K562 (cell line): ENCODE data around the gene CMTM4. TPM values are rescaled to one million over a fixed set of nuclear protein-coding genes. Genes with fewer than 3 reads are reported as not detected.

ENCODE experiments used
- JUN ChIP-seq, 2 experiments: sonication (generic) in 1 of 2; formaldehyde crosslinking in 1 of 2; IDR thresholded peaks; 2 replicates each; pipeline versions ENCODE4 v1.6.1 to v1.8.0; 2012 to 2022; ENCODE audit warnings: borderline replicate concordance in 2 of 2, mild to moderate bottlenecking in 2 of 2, improper control_type of control experiment in 1 of 2, low read depth in 1 of 2, low read length in 1 of 2, missing genetic modification reagents in 1 of 2
- JUND ChIP-seq, 2 experiments: IDR thresholded peaks; 2 replicates in 1 of 2; 3 replicates in 1 of 2; pipeline ENCODE4 v1.6.1; 2011; ENCODE audit warnings: borderline replicate concordance in 2 of 2, low read depth in 2 of 2, low read length in 2 of 2, improper control_type of control experiment in 1 of 2, missing biosample characterization in 1 of 2, missing genetic modification characterization in 1 of 2, missing genetic modification reagents in 1 of 2
- KDM1A ChIP-seq, 2 experiments: fragments of 450-650 bp; IDR thresholded peaks; 2 replicates each; pipeline ENCODE4 v1.6.1; 2016; ENCODE audit warnings: mild to moderate bottlenecking in 2 of 2
- NUFIP1 ChIP-seq: fragments of 450-650 bp; IDR thresholded peaks from 2 replicates; pipeline ENCODE4 v1.6.1; 2018; ENCODE audit not compliant: partially characterized antibody
- SRSF7 ChIP-seq: fragments of 200-400 bp; formaldehyde crosslinking; optimal IDR thresholded peaks from 2 replicates; pipeline ENCODE3; 2017; ENCODE audit warnings: mild to moderate bottlenecking, low read depth, low read length
- THAP7 ChIP-seq: fragments of 250-450 bp; sonication (Bioruptor Pico); IDR thresholded peaks from 2 replicates; pipeline ENCODE4 v1.5.0; 2021
- polyA plus RNA-seq, 8 experiments: library from polyadenylated mRNA; depleted of rRNA in 4 of 8; stranded (reverse) in 5 of 8; unstranded in 3 of 8; fragments of >200 nt; fragmentation: Nextera tagmentation in 2 of 8; fragmentation: Illumina TruSeq in 1 of 8; extraction: Ambion mirVana in 2 of 8; extraction: Trizol in 1 of 8; gene quantifications; 2 replicates each; pipeline versions ENCODE4 v1.2.1 to v1.2.3, GENCODE V29; 2011 to 2014; ENCODE audit warnings: inconsistent platforms in 1 of 8, missing spikeins in 1 of 8
- total RNA-seq, 7 experiments: library from RNA; depleted of rRNA in 6 of 7; stranded (reverse); fragments of >200 nt in 6 of 7; fragmentation: Illumina TruSeq in 2 of 7; extraction: Trizol in 2 of 7; gene quantifications; 2 replicates each; pipeline versions ENCODE4 v1.2.1 to v1.2.3, GENCODE V29; 2011 to 2021; ENCODE audit warnings: low replicate concordance in 1 of 7
- TF ChIP-seq, protein P1 (sequence below), 2 experiments: fragments of 450-650 bp in 1 of 2; sonication (generic) in 1 of 2; formaldehyde crosslinking in 1 of 2; IDR thresholded peaks in 1 of 2; conservative IDR thresholded peaks in 1 of 2; 2 replicates each; pipeline versions ENCODE4 v1.6.1 to v1.8.1; 2016 to 2023; ENCODE audit warnings: mild to moderate bottlenecking in 2 of 2, moderate library complexity in 2 of 2, inconsistent platforms in 1 of 2, missing genetic modification reagents in 1 of 2

Gene CMTM4
- total and polyA plus RNA-seq, 9 of the 15 experiments (the other 6 are each of a cell fraction or from before 2014, with no cell fraction given): 2.0 to 21.3 (median 12.5) TPM

- TF ChIP-seq, protein P1, sequence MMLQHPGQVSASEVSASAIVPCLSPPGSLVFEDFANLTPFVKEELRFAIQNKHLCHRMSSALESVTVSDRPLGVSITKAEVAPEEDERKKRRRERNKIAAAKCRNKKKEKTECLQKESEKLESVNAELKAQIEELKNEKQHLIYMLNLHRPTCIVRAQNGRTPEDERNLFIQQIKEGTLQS (IDR thresholded peaks at IDR 0.05): peak; percentile 40; the same call in 1 of the 2 replicates
- TF ChIP-seq, protein P1 (CRISPR knock-in tag; conservative IDR thresholded peaks at IDR 0.05): no peak
- TF ChIP-seq KDM1A (IDR thresholded peaks at IDR 0.05) (peak; percentile 46 to 57), JUN (IDR thresholded peaks at IDR 0.05; ENCODE audit: borderline replicate concordance, low read depth, low read length) (0 out of 2 replicates have a peak, but pooled peaks have one; percentile 16), JUN (CRISPR knock-in tag; IDR thresholded peaks at IDR 0.05; ENCODE audit: borderline replicate concordance) (no peak), JUND (IDR thresholded peaks at IDR 0.05; ENCODE audit: borderline replicate concordance, low read depth, low read length) (peak; percentile 69), JUND (tag; IDR thresholded peaks at IDR 0.05; ENCODE audit: borderline replicate concordance, low read depth, low read length) (no peak; the same call in 2 of the 3 replicates), SRSF7 (no peak), THAP7 (CRISPR knock-in tag) (no peak), NUFIP1 (no peak)
These were observed 5.3 kb downstream of the CMTM4 start (continued) for GRCh38 chr16:66691234-66691633.
